Cardiac septum (tissue), 1 donor: ENCODE data around the gene PRKAG2. TPM values are rescaled to one million over a fixed set of nuclear protein-coding genes. Genes with fewer than 3 reads are reported as not detected.
"Not testable (repeated sequence)": the region's sequence is repeated elsewhere in the genome, so short reads cannot be mapped to it uniquely, and the experiment has no call there.

Experiments
- DNase-seq: peaks from one replicate; pipeline ENCODE4 v3.0.0-alpha.2; 2020; ENCODE audit warnings: low spot score
- intact Hi-C: fragments of 100-400 bp; cut with DNase I; formaldehyde crosslinking; loops from one replicate; pipeline ENCODE4 v1.14.0; 2022
- total RNA-seq: library from RNA; stranded (reverse); fragmentation: NEBNext Ultra II Directional; extraction: Animal tissue kit (Norgen Biotek cat#: 25700); gene quantifications from one replicate; pipeline ENCODE4 v1.2.1, GENCODE V29; 2021
- donor health status: DM: no; HTN: no; CAD: no.

PRKAG2 gene
- total RNA-seq, 1 donor from 2014 or later = 106 TPM

GRCh38 chr7:151784853-151785680 is 91.8 kb downstream of the PRKAG2 start:
- no peak for DNase-seq
- intact Hi-C loops = loop anchor here (10.0 kb wide), 3 partner anchors 70 to 360 kb away; no protein-coding TSS in a partner anchor

GRCh38 chr7:151783958-151784575 is 92.8 kb downstream of the PRKAG2 start:
- intact Hi-C loops = loop anchor here (2.0 to 10.0 kb wide), 4 partner anchors 71 to 361 kb away; no protein-coding TSS in a partner anchor
- DNase-seq = no peak

DNA sequence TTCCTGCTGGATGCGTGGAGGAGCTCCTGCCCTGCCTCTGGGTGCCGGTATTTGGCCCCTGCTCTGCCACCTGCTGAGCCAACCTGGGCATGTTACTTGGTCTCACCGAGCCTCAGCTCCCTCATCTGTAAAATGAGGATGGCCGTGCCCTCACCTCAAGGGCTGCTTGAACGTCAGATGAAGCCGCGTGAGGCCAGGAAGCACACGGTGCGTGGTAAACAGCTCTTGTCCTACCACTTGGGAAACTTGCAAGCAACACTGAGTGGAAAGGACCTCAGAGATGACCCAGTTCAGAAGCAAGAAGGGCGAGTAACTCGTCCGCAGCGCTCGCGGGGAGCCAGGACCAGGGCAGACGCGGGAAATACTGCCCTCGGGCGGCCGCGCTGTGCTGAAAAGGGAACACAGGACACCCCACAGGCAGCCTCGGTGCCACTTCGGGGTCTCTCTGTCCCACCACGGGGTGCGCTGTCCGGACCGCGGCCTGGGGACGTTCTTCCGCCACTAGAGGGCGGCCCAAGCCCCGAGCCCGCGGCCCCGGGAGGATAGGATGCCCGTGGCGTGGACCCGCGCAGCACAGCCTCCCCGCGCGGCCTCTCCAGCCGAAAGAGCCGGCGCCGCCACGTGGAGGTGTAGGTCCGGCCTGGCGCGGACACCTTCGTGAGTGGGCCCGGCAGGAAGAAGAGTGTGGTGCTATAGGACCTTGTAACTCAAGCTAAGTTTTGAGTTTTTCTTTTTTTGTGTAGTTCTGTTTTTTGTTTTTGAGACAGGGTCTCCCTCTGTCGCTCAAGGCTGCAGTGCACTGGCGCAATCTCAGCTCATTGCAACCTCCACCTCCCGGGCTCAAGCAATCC is 94.1 kb downstream of the PRKAG2 start:
- intact Hi-C loops = loop anchor here (2.0 to 10.0 kb wide), 4 partner anchors 72 to 362 kb away; no protein-coding TSS in a partner anchor
- DNase-seq = peak; percentile 86

- DNase-seq = not testable (repeated sequence)
- intact Hi-C loops = loop anchor here (2.0 to 10.0 kb wide), 4 partner anchors 73 to 363 kb away; no protein-coding TSS in a partner anchor
Observed at GRCh38 chr7:151782256-151782597, 94.7 kb downstream of the PRKAG2 start.

DNA sequence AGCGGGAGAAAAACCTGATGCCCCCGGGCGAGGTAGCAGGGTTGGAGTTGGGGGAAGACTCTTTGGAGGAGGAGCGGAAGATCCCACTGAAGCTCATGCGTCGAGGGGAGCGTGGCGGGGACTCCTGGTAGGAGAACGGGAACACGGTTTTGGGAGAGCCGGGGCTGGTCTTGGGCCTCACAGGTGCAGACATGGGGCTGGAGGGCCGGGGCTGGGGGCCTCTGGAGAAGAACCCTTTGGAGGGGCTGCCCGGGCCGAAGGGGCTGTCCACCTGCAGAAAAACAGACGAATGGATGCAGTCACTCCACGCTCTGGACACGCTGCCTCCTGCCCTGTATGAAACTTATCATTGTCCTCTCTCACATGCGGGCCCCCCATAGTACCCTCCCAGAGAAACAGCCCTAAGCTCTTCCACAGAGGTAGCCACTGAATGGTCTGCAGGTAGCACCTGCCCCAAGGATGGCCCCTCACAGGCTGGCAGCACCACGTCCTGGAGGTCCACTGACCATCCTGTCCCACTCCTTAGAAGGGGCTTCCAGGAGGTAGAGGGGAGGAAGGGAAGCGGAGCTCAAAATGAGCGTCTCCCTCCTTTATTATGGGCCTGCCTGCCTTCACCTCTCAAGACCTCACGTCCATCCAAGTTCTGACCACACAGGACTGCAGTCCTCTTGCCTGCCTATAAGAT is 95.6 kb downstream of the PRKAG2 start:
- intact Hi-C loops = loop anchor here (10.0 kb wide), 3 partner anchors 73 to 363 kb away; no protein-coding TSS in a partner anchor
- no peak for DNase-seq

GRCh38 chr7:151780631-151781030 is 96.3 kb downstream of the PRKAG2 start:
- no peak for DNase-seq
- intact Hi-C loops = loop anchor here (10.0 kb wide), 3 partner anchors 74 to 364 kb away; no protein-coding TSS in a partner anchor

DNA sequence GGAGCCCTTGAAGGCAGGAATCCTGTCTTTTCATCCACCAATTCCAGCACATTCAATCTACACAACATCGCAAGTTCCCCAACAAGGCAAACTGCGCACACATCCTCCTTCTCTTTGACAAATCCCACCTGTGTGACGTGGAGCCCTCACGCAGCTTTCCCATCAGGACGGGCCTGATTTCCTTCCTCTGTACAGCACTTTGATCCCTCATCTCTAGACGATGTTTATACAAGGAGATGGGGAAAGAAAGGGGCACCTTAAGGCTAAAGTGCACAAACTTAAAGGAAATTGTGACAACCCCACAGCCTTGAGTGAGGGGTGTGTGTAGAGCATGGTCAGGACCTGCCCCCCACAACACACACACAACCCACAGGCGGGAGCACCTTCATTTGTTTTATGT is 97.2 kb downstream of the PRKAG2 start:
- intact Hi-C loops = loop anchor here (10.0 kb wide), 3 partner anchors 75 to 365 kb away; no protein-coding TSS in a partner anchor

DNA sequence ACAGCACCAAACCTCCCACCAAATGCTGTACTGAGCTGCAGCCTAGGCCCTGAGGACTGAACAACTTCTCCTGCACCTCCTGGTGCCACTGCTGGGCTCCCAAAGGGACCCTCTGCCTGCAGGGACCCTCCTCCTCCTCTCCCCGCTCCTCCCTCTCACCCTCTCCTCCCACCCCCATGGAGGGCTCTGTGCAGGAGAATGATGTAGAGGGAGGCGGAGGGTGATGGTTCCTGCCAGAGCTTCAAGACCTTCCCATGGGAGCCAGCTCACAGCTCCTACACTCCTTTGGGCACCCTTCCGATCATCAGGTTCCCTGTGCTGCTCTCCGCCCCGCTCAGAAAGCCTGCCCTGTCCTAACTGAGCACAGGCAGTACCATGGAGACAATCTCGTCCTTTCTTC is 97.7 kb downstream of the PRKAG2 start:
- no peak for DNase-seq
- intact Hi-C loops = no loop called here

More for the DNA sequence above, 97.2 kb downstream of the PRKAG2 start:
- no peak for DNase-seq

DNA sequence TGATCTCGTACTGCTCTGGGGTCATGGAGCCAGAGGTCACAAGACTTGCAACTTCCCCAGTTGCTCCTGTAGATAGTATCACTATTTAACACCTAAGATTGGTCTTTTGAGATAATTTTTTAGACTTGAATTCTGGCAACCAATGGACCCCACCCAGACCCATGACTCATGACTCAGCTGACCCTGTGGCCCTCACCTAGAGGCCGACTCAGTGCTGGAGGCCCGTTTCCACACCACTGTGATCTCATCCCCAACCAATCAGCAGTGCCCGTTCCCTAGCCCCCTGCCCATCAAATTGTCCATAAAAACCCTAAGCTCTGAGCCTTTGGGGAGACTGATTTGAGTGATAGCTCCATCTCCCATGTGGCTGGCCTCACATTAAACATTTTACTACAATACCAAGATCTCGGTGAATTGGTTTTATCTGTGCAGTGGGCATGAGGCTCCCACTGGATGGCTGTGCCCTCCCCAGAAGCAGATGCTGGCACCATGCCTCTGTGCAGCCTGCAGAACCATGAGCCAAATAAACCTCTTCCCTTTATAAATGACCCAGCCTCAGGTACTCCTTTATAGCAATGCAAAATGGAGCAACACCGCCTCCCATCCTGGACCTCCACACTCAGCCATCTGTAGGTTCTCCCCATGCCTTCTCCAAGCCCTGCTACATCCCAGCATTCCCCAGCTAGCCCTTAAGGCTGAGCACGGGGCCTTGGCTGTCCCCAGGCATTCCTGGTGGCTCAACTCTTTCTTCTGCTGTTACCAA is 98.8 kb downstream of the PRKAG2 start:
- DNase-seq = no peak
- intact Hi-C loops = no loop called here

DNA sequence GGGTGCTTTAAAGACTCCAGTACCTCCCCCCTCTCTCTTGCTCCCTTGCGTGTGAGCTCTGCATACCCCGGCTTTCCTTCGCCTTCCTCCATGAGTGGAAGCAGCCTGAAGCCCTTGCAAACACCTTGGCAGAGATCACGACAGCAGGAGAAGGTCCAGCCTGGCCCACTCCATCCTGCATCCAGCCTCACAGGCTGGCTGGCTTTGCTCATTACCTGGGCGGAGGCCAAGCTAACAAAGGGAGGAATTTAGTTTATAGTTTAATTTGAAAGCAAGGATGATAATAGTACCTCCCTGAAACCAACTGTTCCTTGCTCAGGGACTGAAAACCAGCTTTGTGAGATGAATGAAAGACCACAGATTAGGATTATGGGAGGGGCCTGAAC is 99.4 kb downstream of the PRKAG2 start:
- no peak for DNase-seq
- intact Hi-C loops = no loop called here

DNA sequence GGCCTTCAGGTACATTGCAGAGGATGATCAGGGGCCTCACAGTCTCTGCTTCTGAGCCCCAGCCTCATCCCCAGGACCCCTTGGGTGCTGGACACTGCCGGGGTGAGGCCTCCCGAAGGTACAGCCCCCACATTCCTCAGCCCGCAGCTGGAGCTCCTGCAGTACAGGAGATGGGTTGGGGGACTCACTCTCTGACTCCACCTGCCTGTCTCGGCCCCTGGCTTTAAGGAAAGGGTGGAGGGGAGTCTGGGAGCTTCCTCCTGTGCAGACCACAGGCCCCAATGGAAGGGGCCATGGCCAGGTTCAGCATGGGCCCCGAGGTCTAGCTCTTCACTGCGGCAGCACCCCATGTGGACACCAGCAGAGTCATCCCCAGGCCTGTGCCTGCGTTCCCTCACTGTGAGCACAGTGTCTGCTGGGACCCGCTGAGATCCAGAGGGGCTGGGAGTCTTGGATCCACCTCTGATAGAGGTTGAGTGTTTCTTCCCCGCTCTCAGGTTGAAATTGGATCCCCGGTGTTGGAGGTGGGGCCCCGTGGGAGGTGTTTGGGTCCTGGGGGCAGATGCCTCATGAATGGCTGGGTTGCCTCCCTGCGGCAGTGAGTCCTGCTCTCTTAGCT is 99.9 kb downstream of the PRKAG2 start:
- intact Hi-C loops = no loop called here
- DNase-seq = no peak

- intact Hi-C loops = no loop called here
- no peak for DNase-seq
Observed at GRCh38 chr7:151776446-151776845, 100.5 kb downstream of the PRKAG2 start.

DNA sequence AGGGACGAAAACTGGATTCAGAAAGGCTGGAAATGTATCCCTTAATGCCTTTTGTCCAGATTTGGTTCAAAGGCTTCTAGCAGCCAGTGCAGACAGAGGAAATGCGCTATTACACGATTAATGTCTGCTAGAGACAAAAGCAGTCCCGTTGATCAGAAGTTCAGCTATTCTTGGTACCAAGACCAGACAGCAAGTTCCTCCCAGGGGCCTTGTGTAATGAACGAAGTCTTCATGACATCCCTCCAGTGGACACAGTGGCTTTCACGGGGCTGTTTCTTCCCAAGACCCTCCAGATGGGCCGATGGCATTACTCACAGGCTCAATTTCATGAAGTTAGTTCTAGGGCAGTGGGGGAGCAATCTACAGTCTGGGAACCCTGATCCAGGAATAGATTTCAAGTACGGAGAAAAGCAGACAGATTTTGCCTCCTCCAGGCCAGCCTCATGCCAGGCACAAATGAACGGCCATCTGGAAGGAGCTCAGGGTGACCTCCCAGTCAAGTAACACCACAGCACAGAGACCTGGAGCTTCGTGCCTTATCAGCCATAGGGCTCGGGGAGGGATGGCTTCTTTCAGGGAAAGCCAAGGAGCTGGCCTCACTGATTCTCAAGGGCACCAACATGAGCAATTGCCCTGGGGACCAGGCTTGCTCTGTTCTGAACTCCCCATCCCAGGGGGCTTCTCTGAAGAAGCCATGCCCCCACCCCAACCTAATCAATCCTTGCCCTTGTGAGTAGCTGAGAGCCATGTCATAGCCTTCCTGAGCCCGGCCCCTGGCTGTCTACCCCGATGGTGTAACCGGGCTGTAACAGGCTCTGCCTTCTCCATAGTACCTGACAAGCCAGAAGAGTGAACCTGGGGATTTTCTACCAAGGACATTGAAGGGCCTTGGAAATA is 101.1 kb downstream of the PRKAG2 start:
- DNase-seq = no peak
- intact Hi-C loops = no loop called here

DNA sequence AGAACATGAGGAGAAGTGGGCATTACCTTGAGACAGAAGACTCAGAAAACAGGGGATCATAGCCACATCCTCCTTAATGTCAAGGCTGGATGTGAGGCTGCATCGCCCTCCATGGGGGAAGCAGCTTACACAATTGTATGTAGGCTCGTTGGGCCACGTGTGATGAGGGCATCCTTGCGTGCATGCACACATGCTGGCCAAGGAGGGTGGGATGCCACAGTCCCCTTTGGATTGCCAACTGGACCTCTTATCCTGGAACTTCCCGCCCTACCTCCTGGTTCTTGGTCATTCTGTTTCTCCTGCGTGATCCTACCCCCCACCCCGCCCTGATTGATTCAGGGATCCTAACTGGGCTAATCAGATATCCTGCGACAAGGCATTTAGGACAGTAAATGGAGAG is 102.0 kb downstream of the PRKAG2 start:
- intact Hi-C loops = no loop called here
- DNase-seq = no peak

DNA sequence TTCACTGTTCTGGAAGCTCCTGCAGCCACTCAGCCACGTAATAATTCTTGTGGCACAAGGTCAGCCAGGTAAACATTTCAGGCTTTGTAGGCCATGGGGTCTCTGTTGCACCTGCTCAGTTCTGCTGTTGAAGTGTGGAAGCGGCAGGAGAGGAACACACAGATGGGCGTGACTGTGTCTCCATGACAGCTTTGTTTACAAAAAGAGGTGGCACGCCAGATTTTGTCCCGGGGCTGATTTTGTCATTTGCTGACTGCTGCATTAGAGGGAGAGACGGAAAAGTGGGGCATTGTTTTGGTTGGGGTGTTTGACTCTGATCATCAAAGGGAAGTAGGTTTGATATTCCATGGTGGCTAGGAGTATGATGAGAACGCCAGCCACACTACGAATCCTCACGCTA is 103.1 kb downstream of the PRKAG2 start:
- DNase-seq = no peak
- intact Hi-C loops = no loop called here

GRCh38 chr7:151770232-151770631 is 106.7 kb downstream of the PRKAG2 start:
- intact Hi-C loops = no loop called here
- no peak for DNase-seq

DNA sequence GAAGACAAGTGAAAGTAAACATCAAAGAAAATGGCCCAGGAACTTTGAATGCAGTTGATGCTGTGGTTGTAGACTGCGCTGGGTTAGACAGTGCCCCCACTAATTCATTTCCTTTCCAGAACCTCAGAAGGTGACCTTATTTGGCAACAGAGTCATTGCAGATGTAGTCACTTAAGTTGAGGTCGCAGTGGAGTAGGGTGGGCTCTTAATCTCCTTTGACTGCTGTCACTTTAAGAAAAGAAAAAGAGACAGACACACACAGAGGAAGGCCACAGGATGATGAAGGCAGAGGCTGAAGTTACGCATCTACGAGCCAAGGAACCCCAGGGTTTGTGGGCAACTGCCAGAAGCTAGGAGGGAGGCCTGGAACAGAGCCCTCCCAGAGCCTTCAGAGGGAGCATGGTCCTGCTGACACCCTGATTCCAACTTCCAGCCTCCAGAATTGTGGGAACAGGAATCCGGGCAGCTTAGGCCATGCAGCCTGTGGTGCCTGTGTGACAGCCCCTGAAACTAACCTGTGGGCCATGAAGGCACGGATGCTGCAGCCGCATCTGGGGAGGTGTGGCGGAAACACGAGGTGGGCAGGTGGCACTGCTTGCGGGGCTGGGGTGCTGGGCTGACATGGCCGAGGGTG is 107.6 kb downstream of the PRKAG2 start:
- intact Hi-C loops = no loop called here
- DNase-seq = no peak
